ENCODE measurements around the gene NOS2.
"Not testable (repeated sequence)": the region's sequence is repeated elsewhere in the genome, so short reads cannot be mapped to it uniquely, and the experiment has no call there.

The NOS2 gene

DNA sequence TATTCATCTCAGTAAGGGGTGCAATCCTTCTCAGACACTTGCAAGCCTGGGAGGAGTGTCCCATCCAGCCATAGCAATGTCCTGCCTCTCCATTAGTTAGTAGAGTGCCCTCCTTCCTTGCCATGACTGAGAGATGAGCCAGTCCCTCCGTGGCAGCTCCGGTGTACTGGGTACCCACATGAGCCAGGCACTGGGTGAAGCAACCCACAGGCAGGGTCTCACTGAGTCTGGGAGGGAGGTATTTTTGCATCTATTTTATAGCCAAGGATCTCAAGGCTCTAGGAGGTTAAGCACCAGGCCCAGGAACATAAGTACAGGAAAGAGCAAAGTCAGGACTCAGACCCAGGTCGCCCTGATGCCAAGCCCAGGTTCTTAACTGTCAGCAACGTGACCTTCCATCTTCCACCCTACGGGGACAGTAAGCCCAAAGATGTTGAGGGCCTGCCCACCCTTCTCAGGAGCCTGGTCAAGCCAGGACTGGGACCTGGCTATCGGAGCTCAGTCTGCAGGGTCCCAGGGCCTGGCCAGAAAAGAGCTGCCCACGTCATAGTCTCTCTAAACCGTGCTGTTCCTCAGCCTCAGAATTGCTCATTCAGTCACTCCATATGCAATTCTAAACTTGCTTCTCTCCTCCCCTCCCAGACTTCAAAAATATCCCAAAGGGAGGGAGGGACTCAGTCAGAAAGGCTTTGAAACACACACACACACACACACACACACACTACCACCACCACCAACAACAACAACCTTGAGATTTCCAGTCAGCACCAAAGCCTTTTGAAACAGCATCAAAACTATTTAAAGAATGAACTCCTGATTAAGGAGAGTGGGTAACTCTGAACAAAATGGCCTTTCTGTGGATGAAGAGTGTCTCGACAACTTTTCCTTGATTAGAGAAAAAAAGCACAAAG lies 16.6 kb downstream of the NOS2 start:
- DNase-seq (ENCODE audit: low read depth) = no peak

GRCh38 chr17:27782791-27783206 lies 17.5 kb downstream of the NOS2 start:
- no peak for DNase-seq (ENCODE audit: low read depth)

DNA sequence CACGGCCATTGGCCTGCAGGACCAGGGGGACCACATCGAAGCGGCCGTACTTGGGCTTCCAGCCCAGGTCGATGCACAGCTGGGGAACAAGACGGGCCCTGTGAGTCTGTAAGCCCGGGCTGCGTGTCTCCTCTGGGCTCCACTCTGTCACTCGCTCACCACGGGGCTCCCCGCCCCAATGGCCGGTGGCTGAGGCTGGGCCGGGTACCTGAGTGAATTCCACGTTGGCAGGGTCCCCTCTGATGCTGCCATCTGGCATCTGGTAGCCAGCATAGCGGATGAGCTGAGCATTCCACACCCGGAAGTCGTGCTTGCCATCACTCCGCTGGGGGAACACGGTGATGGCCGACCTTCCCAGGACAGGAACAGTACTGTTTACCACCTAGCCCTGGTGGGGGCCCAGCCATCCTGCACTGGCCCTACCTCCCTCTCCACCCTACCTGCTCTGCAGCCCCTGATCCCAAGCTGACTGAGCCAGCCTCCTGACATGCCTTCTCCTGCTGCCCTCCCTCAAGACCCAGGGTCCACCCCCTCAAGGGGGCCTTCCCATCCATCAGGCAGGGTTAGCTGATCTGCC lies 19.4 kb downstream of the NOS2 start:
- DNase-seq (ENCODE audit: low read depth) = no peak

GRCh38 chr17:27780092-27780827 lies 20.1 kb downstream of the NOS2 start:
- DNase-seq (ENCODE audit: low read depth) = no peak

- DNase-seq (ENCODE audit: low read depth) = no peak
Measured at GRCh38 chr17:27778183-27778582, 22.1 kb downstream of the NOS2 start.

DNA sequence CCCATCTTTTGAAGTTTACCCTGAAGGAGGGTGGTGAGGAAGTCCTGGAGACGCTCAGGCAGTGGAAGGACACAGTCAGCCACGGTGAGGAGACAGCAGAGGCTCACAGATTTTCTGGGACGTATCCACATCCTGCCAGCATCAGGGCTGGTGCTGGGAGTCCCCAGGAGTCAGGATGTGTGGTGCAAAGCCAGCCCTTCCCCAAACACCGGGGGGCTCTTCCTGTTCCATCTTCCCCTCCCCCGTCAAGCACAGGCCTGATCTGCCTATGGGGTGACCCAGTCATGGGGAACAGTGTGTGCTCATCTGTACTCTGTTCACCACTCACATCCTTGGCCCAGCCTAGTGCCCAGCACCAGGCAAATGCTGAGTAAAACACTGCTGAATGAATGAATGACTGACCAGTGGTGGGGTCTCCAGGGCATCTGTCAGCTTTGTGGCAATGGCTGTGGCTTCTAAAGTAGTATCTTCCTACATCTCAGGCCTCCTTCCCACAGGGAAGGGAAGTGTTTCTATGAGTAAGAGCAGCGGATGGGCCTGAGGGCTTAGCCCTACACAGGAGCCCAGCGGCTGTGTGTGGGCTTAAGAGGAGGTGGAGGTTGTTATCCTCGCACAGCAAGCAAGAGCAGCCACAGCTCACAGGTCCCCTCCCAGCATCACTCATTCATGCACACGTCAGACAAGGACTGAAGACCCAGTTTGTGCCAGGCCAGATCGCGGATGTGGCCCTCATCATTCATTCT lies 23.3 kb downstream of the NOS2 start:
- DNase-seq (ENCODE audit: low read depth) = no peak

- no peak for DNase-seq (ENCODE audit: low read depth)
Measured at GRCh38 chr17:27771586-27771985, 28.7 kb downstream of the NOS2 start.

GRCh38 chr17:27770877-27771276 lies 29.5 kb downstream of the NOS2 start:
- no peak for DNase-seq (ENCODE audit: low read depth)

DNA sequence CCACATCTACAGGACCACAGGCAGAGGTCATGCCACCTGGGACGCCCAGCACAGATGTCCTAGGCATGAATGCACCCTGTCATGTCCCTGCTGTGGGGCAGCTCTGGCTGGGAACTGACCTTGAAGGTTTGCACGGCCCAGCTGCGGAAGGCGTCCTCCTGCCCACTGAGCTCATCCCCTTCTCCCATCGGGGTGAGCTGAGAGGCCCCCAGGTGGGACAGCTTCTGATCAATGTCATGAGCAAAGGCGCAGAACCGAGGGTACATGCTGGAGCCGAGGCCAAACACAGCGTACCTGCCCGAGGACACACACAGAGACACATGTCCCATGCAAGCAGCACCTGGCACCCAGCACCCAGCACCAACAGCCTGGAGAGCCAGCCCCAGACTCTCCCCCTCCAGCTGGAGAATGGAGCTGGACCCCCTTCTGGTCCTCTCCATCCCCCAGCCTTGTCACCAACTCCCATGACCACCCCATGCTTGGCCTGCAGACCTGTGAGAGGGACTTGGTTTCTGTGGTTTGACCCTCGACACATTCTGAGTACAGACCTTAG lies 31.4 kb downstream of the NOS2 start:
- no peak for DNase-seq (ENCODE audit: low read depth)

- DNase-seq (ENCODE audit: low read depth) = no peak
Measured at GRCh38 chr17:27766438-27766837, 33.9 kb downstream of the NOS2 start.

DNA sequence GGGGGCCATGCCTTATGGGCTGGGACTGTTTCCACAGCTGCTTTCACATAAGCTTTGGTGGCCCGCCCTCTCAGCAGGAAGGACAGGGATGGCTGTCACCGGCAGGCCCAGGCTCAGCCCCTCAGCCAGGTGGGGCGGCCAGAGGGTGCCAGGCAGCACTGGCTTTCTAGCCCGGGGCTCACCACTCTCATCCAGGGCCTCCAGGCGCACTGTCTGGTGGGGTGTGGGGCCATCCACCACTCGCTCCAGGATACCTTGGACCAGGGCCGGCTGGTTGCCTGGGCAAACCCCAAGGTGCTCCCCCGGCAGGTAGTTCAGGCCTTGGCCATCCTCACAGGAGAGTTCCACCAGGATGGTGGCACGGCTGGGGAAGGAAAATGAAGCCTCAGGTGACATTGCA lies 35.0 kb downstream of the NOS2 start:
- no peak for DNase-seq (ENCODE audit: low read depth)

DNA sequence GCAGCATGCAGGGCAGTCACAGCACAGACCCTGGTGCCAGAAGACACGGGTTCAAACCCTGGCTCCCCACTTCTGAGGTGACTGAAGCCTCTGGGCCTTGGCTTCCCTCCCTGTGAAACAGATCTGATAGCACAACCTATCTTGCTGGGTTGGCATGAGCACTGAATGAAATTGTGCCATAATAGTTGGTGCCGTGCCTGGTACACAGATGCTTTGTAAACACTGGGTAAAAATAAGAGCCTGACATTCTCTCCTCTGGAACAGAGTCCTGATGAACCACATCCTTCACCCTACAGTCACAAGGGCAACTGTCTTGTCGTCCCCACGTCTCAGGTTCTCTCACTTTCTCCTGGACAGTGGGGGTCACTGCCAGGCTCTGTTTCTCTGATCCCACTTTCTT lies 35.7 kb downstream of the NOS2 start:
- no peak for DNase-seq (ENCODE audit: low read depth)

- DNase-seq (ENCODE audit: low read depth) = no peak
Measured at GRCh38 chr17:27762527-27763305, 37.6 kb downstream of the NOS2 start.

- DNase-seq (ENCODE audit: low read depth) = not testable (repeated sequence)
Measured at GRCh38 chr17:27760931-27761330, 39.4 kb downstream of the NOS2 start.

DNA sequence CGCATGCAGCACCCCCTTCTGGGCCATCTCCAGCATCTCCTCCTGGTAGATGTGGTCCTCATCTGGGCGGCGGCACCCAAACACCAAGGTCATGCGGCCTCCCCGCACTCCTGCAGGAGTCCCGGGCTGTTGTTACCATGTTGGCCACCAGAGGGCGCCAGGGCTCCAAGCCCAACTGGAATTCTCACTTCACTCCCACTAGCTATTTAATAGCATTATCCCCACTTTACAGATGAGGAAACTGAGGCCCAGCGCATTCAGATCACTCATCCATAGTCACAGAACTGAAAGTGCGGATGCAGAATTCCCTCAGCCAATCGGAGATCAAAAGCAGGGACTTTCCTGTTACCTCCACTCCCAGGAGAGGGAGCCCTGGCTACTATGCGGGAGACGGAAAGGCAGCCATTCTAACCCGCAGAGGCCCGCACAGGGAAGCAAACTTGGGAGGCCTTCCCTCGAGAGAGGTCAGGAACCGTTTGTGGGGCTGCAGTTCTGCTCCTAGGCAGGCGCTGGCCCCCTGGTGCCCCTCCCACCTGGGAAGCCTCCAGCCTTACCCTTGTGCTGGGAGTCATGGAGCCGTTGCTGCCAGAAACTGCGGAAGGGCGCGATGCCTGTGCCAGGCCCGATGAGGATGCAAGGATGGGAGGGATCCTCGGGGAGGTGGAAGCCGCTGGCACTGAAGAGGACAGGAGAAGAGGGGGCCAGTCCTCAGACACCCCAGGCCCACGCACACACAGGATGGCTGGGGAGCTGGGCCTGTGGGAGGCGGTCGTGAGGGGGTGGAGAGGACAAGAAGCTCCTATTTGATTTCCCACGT lies 40.1 kb downstream of the NOS2 start:
- no peak for DNase-seq (ENCODE audit: low read depth)

GRCh38 chr17:27759528-27759927 lies 40.8 kb downstream of the NOS2 start:
- DNase-seq (ENCODE audit: low read depth) = no peak

- no peak for DNase-seq (ENCODE audit: low read depth)
Measured at GRCh38 chr17:27756467-27757371, 43.6 kb downstream of the NOS2 start.

DNA sequence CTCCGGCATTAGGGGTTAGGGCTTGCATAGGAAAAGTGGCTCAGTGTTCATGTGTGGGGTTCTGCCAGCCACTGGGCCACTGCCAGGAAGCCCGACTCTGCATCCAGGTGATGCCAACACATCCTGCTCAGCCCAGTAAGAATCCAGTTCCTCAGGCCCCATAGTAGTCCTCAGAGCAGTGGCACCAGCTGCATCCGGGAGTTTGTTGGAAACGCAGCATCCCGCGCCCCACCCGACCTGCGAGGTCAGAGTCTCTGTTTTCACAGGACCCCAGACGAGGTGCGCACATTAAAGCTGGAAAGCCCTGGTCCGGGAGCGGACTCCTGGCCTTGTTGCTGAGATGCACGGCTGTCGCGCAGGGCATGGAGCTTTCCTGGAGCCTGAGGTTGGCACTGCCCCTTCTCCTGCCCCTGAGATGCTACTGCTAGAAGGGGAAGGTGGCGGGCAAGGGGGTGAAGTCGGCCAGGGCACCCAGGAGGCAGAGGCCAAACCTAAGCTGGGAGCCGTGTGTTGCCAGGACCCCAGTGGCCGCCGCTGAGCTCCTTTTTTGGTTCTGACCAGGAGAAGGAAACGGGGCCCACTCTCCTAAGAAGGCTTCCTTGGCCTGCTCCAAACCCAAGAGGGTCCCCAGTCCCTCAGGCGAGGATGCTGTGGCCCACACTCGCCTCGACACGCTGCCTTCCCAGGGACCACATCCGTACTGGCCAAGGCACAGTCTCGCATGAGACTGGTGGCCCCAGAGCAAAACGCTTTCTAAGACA lies 44.4 kb downstream of the NOS2 start:
- no peak for DNase-seq (ENCODE audit: low read depth)

All from HS-27A (cell line).